ENCODE data around the gene CERK. TPM values are rescaled to one million over a fixed set of nuclear protein-coding genes. Genes with fewer than 3 reads are reported as not detected.
"Not testable (repeated sequence)": the region's sequence is repeated elsewhere in the genome, so short reads cannot be mapped to it uniquely, and the experiment has no call there.

The CERK gene
- total RNA-seq, 1 donor from 2014 or later = 145 TPM

DNA sequence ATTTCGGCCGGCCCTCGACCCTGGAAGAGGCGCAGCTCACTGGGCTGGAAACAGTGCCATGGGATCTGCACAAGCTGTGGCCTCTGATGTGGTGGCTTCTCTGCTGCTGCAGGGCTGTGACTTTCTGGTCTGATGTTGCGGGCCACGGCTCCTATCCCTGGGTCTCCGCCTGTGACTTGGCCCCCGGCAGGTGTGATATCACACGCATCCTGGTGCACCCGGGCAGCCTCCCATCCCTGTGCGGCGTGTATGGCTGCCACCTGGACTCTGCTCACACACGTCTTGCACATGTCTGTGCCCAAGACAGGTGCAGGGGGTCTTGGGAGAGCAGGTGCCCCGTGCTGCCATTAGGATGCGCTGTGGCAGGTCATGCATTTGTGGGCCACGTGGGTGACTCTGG, 86.7 kb downstream of the CERK start:
- H3K9me3 Mint-ChIP-seq (ENCODE audit: unreplicated experiment) = peaks cover 7% of the 10 kb centered on the region
- H3K36me3 Mint-ChIP-seq (ENCODE audit: unreplicated experiment) = peaks cover 4% of the 10 kb centered on the region
- H3K4me3 Mint-ChIP-seq (ENCODE audit: unreplicated experiment) = no peak overlapping the region
- TF ChIP-seq, protein P1, sequence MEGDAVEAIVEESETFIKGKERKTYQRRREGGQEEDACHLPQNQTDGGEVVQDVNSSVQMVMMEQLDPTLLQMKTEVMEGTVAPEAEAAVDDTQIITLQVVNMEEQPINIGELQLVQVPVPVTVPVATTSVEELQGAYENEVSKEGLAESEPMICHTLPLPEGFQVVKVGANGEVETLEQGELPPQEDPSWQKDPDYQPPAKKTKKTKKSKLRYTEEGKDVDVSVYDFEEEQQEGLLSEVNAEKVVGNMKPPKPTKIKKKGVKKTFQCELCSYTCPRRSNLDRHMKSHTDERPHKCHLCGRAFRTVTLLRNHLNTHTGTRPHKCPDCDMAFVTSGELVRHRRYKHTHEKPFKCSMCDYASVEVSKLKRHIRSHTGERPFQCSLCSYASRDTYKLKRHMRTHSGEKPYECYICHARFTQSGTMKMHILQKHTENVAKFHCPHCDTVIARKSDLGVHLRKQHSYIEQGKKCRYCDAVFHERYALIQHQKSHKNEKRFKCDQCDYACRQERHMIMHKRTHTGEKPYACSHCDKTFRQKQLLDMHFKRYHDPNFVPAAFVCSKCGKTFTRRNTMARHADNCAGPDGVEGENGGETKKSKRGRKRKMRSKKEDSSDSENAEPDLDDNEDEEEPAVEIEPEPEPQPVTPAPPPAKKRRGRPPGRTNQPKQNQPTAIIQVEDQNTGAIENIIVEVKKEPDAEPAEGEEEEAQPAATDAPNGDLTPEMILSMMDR (IDR thresholded peaks at IDR 0.05; ENCODE audit: partially characterized antibody, unreplicated experiment) = no peak
- H3K27ac Mint-ChIP-seq (ENCODE audit: unreplicated experiment) = no peak overlapping the region
- peaks cover 14% of the 10 kb centered on the region for H3K27me3 Mint-ChIP-seq (ENCODE audit: unreplicated experiment)
- no peak for DNase-seq
- H3K4me1 Mint-ChIP-seq (ENCODE audit: low read depth, unreplicated experiment) = peaks cover 29% of the 10 kb centered on the region

DNA sequence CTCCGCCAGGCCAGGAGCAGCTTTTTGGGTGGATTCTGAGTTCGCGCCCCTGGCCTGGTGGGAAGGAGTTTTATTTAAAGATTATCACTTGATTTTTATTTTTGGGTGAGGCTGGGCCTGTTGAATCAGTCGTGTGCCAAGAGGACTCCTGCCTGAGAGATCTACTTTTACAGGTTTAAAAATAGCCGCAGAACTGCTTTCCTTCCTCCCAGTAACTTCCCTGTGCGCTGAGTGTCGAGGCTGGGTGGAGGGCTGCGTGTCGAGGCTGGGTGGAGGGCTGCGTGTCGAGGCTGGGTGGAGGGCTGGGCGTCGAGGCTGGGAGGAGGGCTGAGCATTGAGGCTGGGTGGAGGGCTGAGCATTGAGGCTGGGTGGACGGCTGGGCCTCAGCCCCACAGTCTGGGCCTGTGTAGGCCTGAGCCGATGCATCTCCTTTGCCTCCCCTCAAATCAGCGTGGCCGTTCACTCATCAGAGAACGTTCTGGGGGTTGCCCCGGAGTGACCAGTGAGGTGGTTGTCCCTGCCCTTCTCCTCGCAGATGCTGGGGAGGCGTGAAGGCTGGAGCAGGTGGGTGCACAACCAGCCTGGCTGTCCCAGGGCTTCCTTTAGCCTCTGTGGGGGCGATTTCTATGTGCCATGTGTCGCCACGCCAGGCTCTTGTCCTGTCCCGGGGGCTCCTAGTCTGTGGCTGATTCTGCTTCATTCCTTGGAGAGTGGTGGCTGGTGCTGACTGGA, 87.8 kb downstream of the CERK start:
- H3K36me3 Mint-ChIP-seq (ENCODE audit: unreplicated experiment) = peaks cover 4% of the 10 kb centered on the region
- no peak overlapping the region for H3K4me3 Mint-ChIP-seq (ENCODE audit: unreplicated experiment)
- H3K9me3 Mint-ChIP-seq (ENCODE audit: unreplicated experiment) = peaks cover 7% of the 10 kb centered on the region
- H3K27me3 Mint-ChIP-seq (ENCODE audit: unreplicated experiment) = peaks cover 14% of the 10 kb centered on the region
- peak overlapping the region; percentile 11 for H3K27ac Mint-ChIP-seq (ENCODE audit: unreplicated experiment)
- H3K4me1 Mint-ChIP-seq (ENCODE audit: low read depth, unreplicated experiment) = peaks cover 32% of the 10 kb centered on the region
- DNase-seq = no peak
- TF ChIP-seq, protein P1 (IDR thresholded peaks at IDR 0.05; ENCODE audit: partially characterized antibody, unreplicated experiment) = no peak

- H3K9me3 Mint-ChIP-seq (ENCODE audit: unreplicated experiment) = peaks cover 7% of the 10 kb centered on the region
- peak overlapping the region; percentile 53 for H3K27ac Mint-ChIP-seq (ENCODE audit: unreplicated experiment)
- H3K4me1 Mint-ChIP-seq (ENCODE audit: low read depth, unreplicated experiment) = peaks cover 32% of the 10 kb centered on the region
- peaks cover 12% of the 10 kb centered on the region for H3K27me3 Mint-ChIP-seq (ENCODE audit: unreplicated experiment)
- no peak overlapping the region for H3K4me3 Mint-ChIP-seq (ENCODE audit: unreplicated experiment)
- DNase-seq = no peak
- H3K36me3 Mint-ChIP-seq (ENCODE audit: unreplicated experiment) = peaks cover 4% of the 10 kb centered on the region
- TF ChIP-seq, protein P1 (IDR thresholded peaks at IDR 0.05; ENCODE audit: partially characterized antibody, unreplicated experiment) = no peak
Observed at GRCh38 chr22:46649141-46650077, 88.6 kb downstream of the CERK start.

DNA sequence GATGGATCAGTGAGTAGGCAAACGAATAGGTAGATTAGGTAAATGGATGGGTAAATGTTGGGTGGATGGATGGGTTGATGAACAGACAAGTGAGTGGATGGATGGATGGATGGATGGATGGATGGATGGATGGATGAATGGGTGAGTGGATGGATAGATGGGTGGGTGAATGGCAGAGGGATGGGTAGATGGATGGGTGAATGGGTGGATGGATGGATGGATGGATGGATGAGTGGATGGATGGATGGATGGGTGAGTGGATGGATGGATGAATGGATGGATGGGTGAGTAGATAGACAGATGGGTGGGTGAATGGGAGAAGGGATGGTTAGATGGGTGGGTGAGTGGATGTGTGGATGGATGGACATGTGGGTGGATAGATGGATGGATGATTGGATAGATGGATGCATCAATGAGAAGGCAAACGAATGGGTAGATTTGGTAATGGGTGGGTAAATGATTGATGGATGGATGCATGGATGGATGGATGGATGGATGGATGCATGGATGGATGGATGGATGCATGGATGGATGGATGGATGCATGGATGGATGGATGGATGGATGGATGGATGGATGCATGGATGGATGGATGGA, 89.7 kb downstream of the CERK start:
- not testable (repeated sequence) for H3K9me3 Mint-ChIP-seq (ENCODE audit: unreplicated experiment); H3K27ac Mint-ChIP-seq (ENCODE audit: unreplicated experiment); H3K36me3 Mint-ChIP-seq (ENCODE audit: unreplicated experiment); DNase-seq; H3K4me3 Mint-ChIP-seq (ENCODE audit: unreplicated experiment)
- Mint-ChIP-seq H3K27me3 (ENCODE audit: unreplicated experiment) (peaks cover 15% of the 10 kb centered on the region), H3K4me1 (ENCODE audit: low read depth, unreplicated experiment) (peaks cover 32% of the 10 kb centered on the region)

- Mint-ChIP-seq H3K27ac (ENCODE audit: unreplicated experiment) (no peak overlapping the region), H3K4me1 (ENCODE audit: low read depth, unreplicated experiment) (peaks cover 27% of the 10 kb centered on the region), H3K36me3 (ENCODE audit: unreplicated experiment) (peaks cover 18% of the 10 kb centered on the region), H3K9me3 (ENCODE audit: unreplicated experiment) (peaks cover 8% of the 10 kb centered on the region), H3K27me3 (ENCODE audit: unreplicated experiment) (peaks cover 14% of the 10 kb centered on the region), H3K4me3 (ENCODE audit: unreplicated experiment) (no peak overlapping the region)
- DNase-seq = no peak
- TF ChIP-seq, protein P1 (IDR thresholded peaks at IDR 0.05; ENCODE audit: partially characterized antibody, unreplicated experiment) = no peak
Observed at GRCh38 chr22:46646531-46647215, 91.4 kb downstream of the CERK start.

DNA sequence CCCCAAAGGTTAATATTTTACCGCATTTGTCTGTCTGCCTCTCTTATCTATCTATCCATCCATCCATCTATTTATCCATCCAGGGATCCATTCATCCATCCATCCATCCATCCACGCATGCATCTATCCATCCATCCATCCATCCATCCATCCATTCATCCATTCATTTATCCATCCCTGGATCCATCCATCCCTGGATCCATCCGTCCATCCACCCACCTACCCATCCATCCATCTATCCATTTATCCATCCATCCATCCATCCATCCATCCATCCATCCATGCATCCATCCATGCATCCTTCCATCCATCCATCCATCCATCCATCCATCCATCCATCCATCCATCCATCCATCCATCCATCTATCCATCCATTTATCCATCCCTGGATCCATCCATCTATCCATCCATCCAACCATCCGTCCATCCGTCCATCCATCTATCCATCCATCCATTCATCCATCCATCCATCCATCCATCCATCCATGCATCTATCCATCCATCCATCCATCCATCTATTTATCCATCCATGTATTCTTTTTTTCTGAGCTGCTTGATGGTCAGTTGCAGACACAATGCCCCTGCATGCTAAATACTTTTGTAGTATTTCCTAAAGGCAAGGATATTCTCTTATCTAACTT, 95.1 kb downstream of the CERK start:
- not testable (repeated sequence) for H3K4me3 Mint-ChIP-seq (ENCODE audit: unreplicated experiment); DNase-seq
- Mint-ChIP-seq H3K9me3 (ENCODE audit: unreplicated experiment) (peaks cover 20% of the 10 kb centered on the region), H3K27me3 (ENCODE audit: unreplicated experiment) (peaks cover 26% of the 10 kb centered on the region), H3K27ac (ENCODE audit: unreplicated experiment) (peak overlapping the region; percentile 6), H3K36me3 (ENCODE audit: unreplicated experiment) (peaks cover 24% of the 10 kb centered on the region), H3K4me1 (ENCODE audit: low read depth, unreplicated experiment) (peaks cover 39% of the 10 kb centered on the region)

Measured in glutamatergic neuron (in vitro differentiated cells).